GM23338 (cell line): ENCODE results near the gene HNF4A. TPM values are rescaled to one million over a fixed set of nuclear protein-coding genes. Genes with fewer than 3 reads are reported as not detected.

Source experiments
- ATAC-seq: fragments of 200-7000 bp; cut with Tn5 transposase; 3 replicates; pipeline ENCODE4 v1.9.1; 2020
- DNase-seq: peaks from one replicate; pipeline ENCODE4 v3.0.0-alpha.2; 2015; ENCODE audit warnings: low spot score
- H2AFZ ChIP-seq: fragments of 200-600 bp; sonication (generic); 2 replicates; pipeline ENCODE4 v1.8.0; 2016; ENCODE audit warnings: antibody characterized with exemption, mild to moderate bottlenecking, moderate library complexity
- H3F3A ChIP-seq: fragments of 200-600 bp; sonication (generic); replicated peaks from 2 replicates; pipeline ENCODE4 v1.8.0; 2017; ENCODE audit warnings: antibody characterized with exemption, mixed run types, low read depth
- H3K27ac ChIP-seq: fragments of 200-600 bp; sonication (generic); 2 replicates; pipeline ENCODE4 v1.6.1; 2016; ENCODE audit warnings: low read depth
- H3K27me3 ChIP-seq: fragments of 200-600 bp; sonication (generic); 2 replicates; pipeline ENCODE4 v1.8.0; 2016; ENCODE audit warnings: mild to moderate bottlenecking, mixed run types, moderate library complexity; ENCODE audit not compliant: insufficient read depth
- H3K36me3 ChIP-seq: fragments of 200-600 bp; sonication (generic); 2 replicates; pipeline ENCODE4 v1.8.0; 2016; ENCODE audit warnings: mild to moderate bottlenecking; ENCODE audit not compliant: insufficient read depth
- H3K4me1 ChIP-seq: fragments of 200-600 bp; sonication (generic); 2 replicates; pipeline ENCODE4 v1.8.0; 2016; ENCODE audit warnings: mild to moderate bottlenecking, moderate library complexity; ENCODE audit not compliant: insufficient read depth
- H3K4me2 ChIP-seq: fragments of 200-600 bp; sonication (generic); 2 replicates; pipeline ENCODE4 v1.7.1; 2017; ENCODE audit warnings: mixed run types
- H3K4me3 ChIP-seq: fragments of 200-600 bp; sonication (generic); 2 replicates; pipeline ENCODE4 v1.6.1; 2016; ENCODE audit warnings: mixed run types
- H3K79me2 ChIP-seq: fragments of 200-600 bp; sonication (generic); replicated peaks from 2 replicates; pipeline ENCODE4 v1.8.0; 2017; ENCODE audit warnings: mild to moderate bottlenecking; ENCODE audit not compliant: insufficient read depth
- H3K9me2 ChIP-seq: fragments of 200-600 bp; sonication (generic); 2 replicates; pipeline ENCODE4 v1.8.0; 2017; ENCODE audit not compliant: insufficient read depth
- H4K20me1 ChIP-seq: fragments of 200-600 bp; sonication (generic); replicated peaks from 2 replicates; pipeline ENCODE4 v1.8.0; 2017; ENCODE audit warnings: mild to moderate bottlenecking; ENCODE audit not compliant: insufficient read depth
- H3K27ac Mint-ChIP-seq: 2 replicates; pipeline ENCODE4 v1.8.0; 2020; ENCODE audit warnings: inconsistent platforms, mild to moderate bottlenecking, moderate library complexity, mixed read lengths
- H3K27me3 Mint-ChIP-seq: 3 replicates; pipeline ENCODE4 v1.8.0; 2022; ENCODE audit warnings: low read depth, mild to moderate bottlenecking, moderate library complexity, mixed read lengths, inconsistent platforms; ENCODE audit not compliant: insufficient read depth, poor library complexity
- H3K36me3 Mint-ChIP-seq: 3 replicates; pipeline ENCODE4 v1.8.0; 2021; ENCODE audit warnings: low read depth, mild to moderate bottlenecking, inconsistent platforms, moderate library complexity, mixed read lengths
- H3K4me1 Mint-ChIP-seq: 3 replicates; pipeline ENCODE4 v1.8.0; 2020; ENCODE audit warnings: mild to moderate bottlenecking, inconsistent platforms, mixed read lengths
- H3K4me3 Mint-ChIP-seq: 3 replicates; pipeline ENCODE4 v1.8.0; 2021; ENCODE audit warnings: moderate library complexity, mild to moderate bottlenecking, inconsistent platforms, mixed read lengths
- H3K9me3 Mint-ChIP-seq: 3 replicates; pipeline ENCODE4 v1.8.0; 2020; ENCODE audit warnings: moderate library complexity, mild to moderate bottlenecking, inconsistent platforms, mixed read lengths
- CREB1 ChIP-seq: fragments of 250-450 bp; sonication (Bioruptor Pico); IDR thresholded peaks from 2 replicates; pipeline ENCODE4 v1.5.0; 2020; ENCODE audit warnings: low read depth, mild to moderate bottlenecking, moderate library complexity
- EZH2 ChIP-seq: fragments of 200-600 bp; sonication (generic); IDR thresholded peaks from one replicate; pipeline ENCODE4 v1.8.0; 2017; ENCODE audit warnings: antibody characterized with exemption, mild to moderate bottlenecking, low read depth; ENCODE audit not compliant: unreplicated experiment
- EZH2phosphoT487 ChIP-seq: fragments of 200-600 bp; sonication (generic); IDR thresholded peaks from one replicate; pipeline ENCODE4 v1.8.1; 2018; ENCODE audit warnings: antibody characterized with exemption; ENCODE audit not compliant: unreplicated experiment
- JUNB ChIP-seq: IDR thresholded peaks from one replicate; pipeline ENCODE4 v1.6.1; 2016; ENCODE audit warnings: antibody characterized with exemption; ENCODE audit not compliant: unreplicated experiment
- NANOG ChIP-seq: IDR thresholded peaks from 2 replicates; pipeline ENCODE4 v1.6.1; 2016; ENCODE audit warnings: antibody characterized with exemption, borderline replicate concordance
- POLR2AphosphoS5 ChIP-seq: IDR thresholded peaks from 2 replicates; pipeline ENCODE4 v1.6.1; 2016; ENCODE audit warnings: antibody characterized with exemption, low read depth
- STAT1 ChIP-seq: IDR thresholded peaks from one replicate; pipeline ENCODE4 v1.6.1; 2016; ENCODE audit warnings: antibody characterized with exemption; ENCODE audit not compliant: unreplicated experiment
- ZNF114 ChIP-seq: fragments of 250-450 bp; sonication (Bioruptor Pico); IDR thresholded peaks from 2 replicates; pipeline ENCODE4 v1.5.0; 2020; ENCODE audit warnings: mild to moderate bottlenecking, moderate library complexity
- ZNF331 ChIP-seq: fragments of 250-450 bp; sonication (Bioruptor Pico); IDR thresholded peaks from 2 replicates; pipeline ENCODE4 v1.5.0; 2020; ENCODE audit warnings: low read depth, mild to moderate bottlenecking, moderate library complexity
- polyA plus RNA-seq: library from polyadenylated mRNA; unstranded; fragments of >200 nt; fragmentation: Nextera tagmentation; extraction: Ambion mirVana; gene quantifications from 2 replicates; pipeline ENCODE4 v1.2.1, GENCODE V29; 2016
- total RNA-seq: library from RNA; depleted of rRNA; stranded (reverse); fragments of >200 nt; shearing (Covaris generic); gene quantifications from 2 replicates; pipeline ENCODE4 v1.2.3, GENCODE V29; 2014
- TF ChIP-seq, protein P1 (sequence below), 2 experiments: fragments of 200-600 bp in 1 of 2; sonication (generic) in 1 of 2; conservative IDR thresholded peaks; 2 replicates each; pipeline versions ENCODE4 v1.5.1 to v1.6.1; 2016 to 2017; ENCODE audit warnings: antibody characterized with exemption in 2 of 2, low read depth in 2 of 2, mild to moderate bottlenecking in 2 of 2, moderate library complexity in 1 of 2
- TF ChIP-seq, protein P2 (sequence below): IDR thresholded peaks from 2 replicates; pipeline ENCODE4 v1.6.1; 2016; ENCODE audit warnings: antibody characterized with exemption
- TF ChIP-seq, protein P3 (sequence below): IDR thresholded peaks from one replicate; pipeline ENCODE4 v1.6.1; 2018; ENCODE audit warnings: antibody characterized with exemption; ENCODE audit not compliant: unreplicated experiment

HNF4A gene
- total and polyA plus RNA-seq, 2 experiments from 2014 or later, result not detected

DNA sequence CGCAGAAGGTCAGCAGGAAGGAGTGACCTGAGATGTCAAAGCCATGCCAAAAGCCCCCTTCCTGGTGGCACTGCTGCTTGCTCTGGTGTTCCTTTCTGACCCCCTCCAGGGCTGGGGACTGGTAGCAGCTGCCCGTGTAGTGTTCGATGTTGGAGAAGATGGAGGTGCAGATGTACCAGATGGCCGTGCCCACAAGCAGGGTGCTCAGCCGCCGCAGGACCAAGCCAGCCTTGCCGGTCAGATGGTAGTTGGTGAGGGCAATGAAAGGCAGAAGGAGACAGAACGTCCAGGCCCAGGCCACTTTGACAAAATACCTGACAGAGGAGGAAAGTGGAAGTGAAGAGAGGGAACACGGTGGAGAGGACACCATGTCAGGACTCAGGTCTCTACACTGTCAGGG, 48.6 kb upstream of the HNF4A start:
- no peaks in the 10 kb centered on the region for H3K36me3 ChIP-seq
- no peak overlapping the region for H3K4me3 Mint-ChIP-seq
- no peaks in the 10 kb centered on the region for H3K9me3 Mint-ChIP-seq
- no peaks in the 10 kb centered on the region for H3F3A ChIP-seq
- H3K27ac Mint-ChIP-seq, result no peak overlapping the region
- H3K27me3 ChIP-seq, result peaks cover 20% of the 10 kb centered on the region
- DNase-seq (no peak), ATAC-seq (no peak)
- no peaks in the 10 kb centered on the region for H3K9me2 ChIP-seq
- no peaks in the 10 kb centered on the region for H3K4me1 ChIP-seq
- H3K27me3 Mint-ChIP-seq, result peaks cover 12% of the 10 kb centered on the region
- no peaks in the 10 kb centered on the region for H3K79me2 ChIP-seq
- no peak overlapping the region for H3K4me3 ChIP-seq
- TF ChIP-seq, protein P1, sequence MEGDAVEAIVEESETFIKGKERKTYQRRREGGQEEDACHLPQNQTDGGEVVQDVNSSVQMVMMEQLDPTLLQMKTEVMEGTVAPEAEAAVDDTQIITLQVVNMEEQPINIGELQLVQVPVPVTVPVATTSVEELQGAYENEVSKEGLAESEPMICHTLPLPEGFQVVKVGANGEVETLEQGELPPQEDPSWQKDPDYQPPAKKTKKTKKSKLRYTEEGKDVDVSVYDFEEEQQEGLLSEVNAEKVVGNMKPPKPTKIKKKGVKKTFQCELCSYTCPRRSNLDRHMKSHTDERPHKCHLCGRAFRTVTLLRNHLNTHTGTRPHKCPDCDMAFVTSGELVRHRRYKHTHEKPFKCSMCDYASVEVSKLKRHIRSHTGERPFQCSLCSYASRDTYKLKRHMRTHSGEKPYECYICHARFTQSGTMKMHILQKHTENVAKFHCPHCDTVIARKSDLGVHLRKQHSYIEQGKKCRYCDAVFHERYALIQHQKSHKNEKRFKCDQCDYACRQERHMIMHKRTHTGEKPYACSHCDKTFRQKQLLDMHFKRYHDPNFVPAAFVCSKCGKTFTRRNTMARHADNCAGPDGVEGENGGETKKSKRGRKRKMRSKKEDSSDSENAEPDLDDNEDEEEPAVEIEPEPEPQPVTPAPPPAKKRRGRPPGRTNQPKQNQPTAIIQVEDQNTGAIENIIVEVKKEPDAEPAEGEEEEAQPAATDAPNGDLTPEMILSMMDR (conservative IDR thresholded peaks at IDR 0.05; ENCODE audit: low read depth in 2 of 2), result no peak
- TF ChIP-seq STAT1 (no peak), NANOG (no peak), EZH2 (no peak), JUNB (no peak), ZNF331 (CRISPR knock-in tag) (no peak), POLR2AphosphoS5 (no peak), CREB1 (CRISPR knock-in tag) (no peak), EZH2phosphoT487 (no peak), ZNF114 (CRISPR knock-in tag) (no peak)
- TF ChIP-seq, protein P2, sequence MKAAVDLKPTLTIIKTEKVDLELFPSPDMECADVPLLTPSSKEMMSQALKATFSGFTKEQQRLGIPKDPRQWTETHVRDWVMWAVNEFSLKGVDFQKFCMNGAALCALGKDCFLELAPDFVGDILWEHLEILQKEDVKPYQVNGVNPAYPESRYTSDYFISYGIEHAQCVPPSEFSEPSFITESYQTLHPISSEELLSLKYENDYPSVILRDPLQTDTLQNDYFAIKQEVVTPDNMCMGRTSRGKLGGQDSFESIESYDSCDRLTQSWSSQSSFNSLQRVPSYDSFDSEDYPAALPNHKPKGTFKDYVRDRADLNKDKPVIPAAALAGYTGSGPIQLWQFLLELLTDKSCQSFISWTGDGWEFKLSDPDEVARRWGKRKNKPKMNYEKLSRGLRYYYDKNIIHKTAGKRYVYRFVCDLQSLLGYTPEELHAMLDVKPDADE, result no peak
- TF ChIP-seq, protein P3, sequence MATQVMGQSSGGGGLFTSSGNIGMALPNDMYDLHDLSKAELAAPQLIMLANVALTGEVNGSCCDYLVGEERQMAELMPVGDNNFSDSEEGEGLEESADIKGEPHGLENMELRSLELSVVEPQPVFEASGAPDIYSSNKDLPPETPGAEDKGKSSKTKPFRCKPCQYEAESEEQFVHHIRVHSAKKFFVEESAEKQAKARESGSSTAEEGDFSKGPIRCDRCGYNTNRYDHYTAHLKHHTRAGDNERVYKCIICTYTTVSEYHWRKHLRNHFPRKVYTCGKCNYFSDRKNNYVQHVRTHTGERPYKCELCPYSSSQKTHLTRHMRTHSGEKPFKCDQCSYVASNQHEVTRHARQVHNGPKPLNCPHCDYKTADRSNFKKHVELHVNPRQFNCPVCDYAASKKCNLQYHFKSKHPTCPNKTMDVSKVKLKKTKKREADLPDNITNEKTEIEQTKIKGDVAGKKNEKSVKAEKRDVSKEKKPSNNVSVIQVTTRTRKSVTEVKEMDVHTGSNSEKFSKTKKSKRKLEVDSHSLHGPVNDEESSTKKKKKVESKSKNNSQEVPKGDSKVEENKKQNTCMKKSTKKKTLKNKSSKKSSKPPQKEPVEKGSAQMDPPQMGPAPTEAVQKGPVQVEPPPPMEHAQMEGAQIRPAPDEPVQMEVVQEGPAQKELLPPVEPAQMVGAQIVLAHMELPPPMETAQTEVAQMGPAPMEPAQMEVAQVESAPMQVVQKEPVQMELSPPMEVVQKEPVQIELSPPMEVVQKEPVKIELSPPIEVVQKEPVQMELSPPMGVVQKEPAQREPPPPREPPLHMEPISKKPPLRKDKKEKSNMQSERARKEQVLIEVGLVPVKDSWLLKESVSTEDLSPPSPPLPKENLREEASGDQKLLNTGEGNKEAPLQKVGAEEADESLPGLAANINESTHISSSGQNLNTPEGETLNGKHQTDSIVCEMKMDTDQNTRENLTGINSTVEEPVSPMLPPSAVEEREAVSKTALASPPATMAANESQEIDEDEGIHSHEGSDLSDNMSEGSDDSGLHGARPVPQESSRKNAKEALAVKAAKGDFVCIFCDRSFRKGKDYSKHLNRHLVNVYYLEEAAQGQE, result no peak
- H3K36me3 Mint-ChIP-seq, result no peaks in the 10 kb centered on the region; the same call in 2 of the 3 replicates
- no peak overlapping the region for H2AFZ ChIP-seq
- peaks cover 8% of the 10 kb centered on the region for H3K4me1 Mint-ChIP-seq
- H4K20me1 ChIP-seq, result no peaks in the 10 kb centered on the region
- H3K4me2 ChIP-seq, result no peak overlapping the region
- no peak overlapping the region for H3K27ac ChIP-seq
